A549 (cell line): ENCODE data around the gene HBZ. TPM values are rescaled to one million over a fixed set of nuclear protein-coding genes. Genes with fewer than 3 reads are reported as not detected.
"Not testable (repeated sequence)": the region's sequence is repeated elsewhere in the genome, so short reads cannot be mapped to it uniquely, and the experiment has no call there.

ENCODE experiments used
- ATAC-seq, 2 experiments: fragments of 200-7000 bp in 1 of 2; fragments of >200 bp in 1 of 2; cut with Nextera tagmentation in 1 of 2; cut with Tn5 transposase in 1 of 2; 3 replicates each; pipeline versions ENCODE4 v1.8.0 to v1.9.1; 2018 to 2020; ENCODE audit warnings: mild to moderate bottlenecking in 1 of 2, moderate library complexity in 1 of 2
- CTCF ChIA-PET: fragments of 300-600 bp; sonication (Branson Sonifier 250); formaldehyde crosslinking; extraction: SDS; loops from one replicate; lab custom pipeline; 2021; ENCODE audit warnings: antibody characterized with exemption, inconsistent platforms; lab: Yijun Ruan, JAX
- POLR2A ChIA-PET: fragments of 350-600 bp; formaldehyde crosslinking; extraction: SDS; loops from one replicate; lab custom pipeline; 2021; ENCODE audit warnings: antibody characterized with exemption, inconsistent platforms; lab: Yijun Ruan, JAX
- DNase-seq, 2 experiments: peaks; one replicate each; pipeline versions ENCODE4 v3.0.0 to v3.0.0-alpha.2; 2011 to 2016; ENCODE audit warnings: low read depth in 1 of 2, low spot score in 1 of 2
- FAIRE-seq: peaks from 2 replicates; lab custom pipeline; 2011; peaks lifted over from hg19 to GRCh38; lab: Jason Lieb, UNC
- H3K27ac ChIP-seq, 2 experiments: fragments of >200 bp; sonication (Bioruptor Twin); formaldehyde crosslinking; 3 replicates each; pipeline ENCODE4 v1.5.1; 2016 to 2017
- H3K4me1 ChIP-seq: fragments of >200 bp; sonication (Bioruptor Twin); formaldehyde crosslinking; 3 replicates; pipeline ENCODE4 v1.6.1; 2016
- H3K4me2 ChIP-seq: fragments of >200 bp; sonication (Bioruptor Twin); formaldehyde crosslinking; 3 replicates; pipeline ENCODE4 v1.6.1; 2016
- H3K4me3 ChIP-seq: fragments of >200 bp; sonication (Bioruptor Twin); formaldehyde crosslinking; 3 replicates; pipeline ENCODE4 v1.5.1; 2016
- H3K9me3 ChIP-seq: fragments of >200 bp; sonication (Bioruptor Twin); formaldehyde crosslinking; 3 replicates; pipeline ENCODE4 v1.6.1; 2016
- CEBPB ChIP-seq, 2 experiments: fragments of >200 bp in 1 of 2; sonication (Bioruptor Twin) in 1 of 2; formaldehyde crosslinking in 1 of 2; IDR thresholded peaks; 2 replicates each; pipeline ENCODE4 v1.6.1; 2012 to 2016
- CHD4 ChIP-seq: fragments of 200-600 bp; sonication (generic); IDR thresholded peaks from 2 replicates; pipeline ENCODE4 v1.6.1; 2016; ENCODE audit warnings: antibody characterized with exemption, mild to moderate bottlenecking, borderline replicate concordance
- CTCF ChIP-seq: fragments of >200 bp; sonication (Bioruptor Twin); formaldehyde crosslinking; IDR thresholded peaks from 3 replicates; pipeline ENCODE4 v1.5.1; 2016
- FOSL2 ChIP-seq, 2 experiments: fragments of 450-650 bp in 1 of 2; fragments of >200 bp in 1 of 2; sonication (Bioruptor Twin) in 1 of 2; formaldehyde crosslinking; IDR thresholded peaks; 2 replicates each; pipeline versions ENCODE4 v1.5.0 to v1.6.1; 2016 to 2020; ENCODE audit warnings: mild to moderate bottlenecking in 1 of 2, moderate library complexity in 1 of 2
- HES2 ChIP-seq: fragments of >200 bp; sonication (Bioruptor Twin); formaldehyde crosslinking; IDR thresholded peaks from 2 replicates; pipeline ENCODE4 v1.6.1; 2016
- HOXA7 ChIP-seq: fragments of 250-450 bp; sonication (Bioruptor Pico); IDR thresholded peaks from 2 replicates; pipeline ENCODE4 v1.5.0; 2020; ENCODE audit warnings: mild to moderate bottlenecking, moderate library complexity
- JUN ChIP-seq, 2 experiments: fragments of >200 bp; sonication (Bioruptor Twin); formaldehyde crosslinking; IDR thresholded peaks; 2 replicates in 1 of 2; 3 replicates in 1 of 2; pipeline ENCODE4 v1.6.1; 2016 to 2017
- NR3C1 ChIP-seq: fragments of >200 bp; sonication (Bioruptor Twin); formaldehyde crosslinking; IDR thresholded peaks from 3 replicates; pipeline ENCODE4 v1.6.1; 2017
- POLR2AphosphoS2 ChIP-seq: conservative IDR thresholded peaks from 2 replicates; pipeline ENCODE4 v1.6.1; 2012; ENCODE audit warnings: low read length, improper control_type of control experiment, inconsistent platforms
- RARB ChIP-seq: fragments of 250-450 bp; sonication (Bioruptor Pico); IDR thresholded peaks from 2 replicates; pipeline ENCODE4 v1.8.0; 2021; ENCODE audit warnings: mild to moderate bottlenecking, moderate library complexity
- ZNF302 ChIP-seq: fragments of 250-450 bp; sonication (Bioruptor Pico); IDR thresholded peaks from 2 replicates; pipeline ENCODE4 v1.9.0; 2021; ENCODE audit warnings: inconsistent platforms, mild to moderate bottlenecking, moderate library complexity
- ZSCAN20 ChIP-seq: fragments of 250-450 bp; sonication (Bioruptor Pico); IDR thresholded peaks from 2 replicates; pipeline ENCODE4 v1.8.0; 2022; ENCODE audit warnings: mild to moderate bottlenecking, moderate library complexity
- WGBS: methylation state at CpG from one replicate; pipeline ENCODE4 v1.1.6; 2017; ENCODE audit errors: missing lambda C conversion rate; 5-methylcytosine and 5-hydroxymethylcytosine counted together
- polyA plus RNA-seq, 4 experiments: library from polyadenylated mRNA; depleted of rRNA in 3 of 4; stranded (reverse); fragments of >200 nt; fragmentation: RNase III in 1 of 4; extraction: RNeasy Plus Mini Kit Qiagen cat#74134 plus additional on column Dnase treatment in 1 of 4; gene quantifications; 2 replicates in 3 of 4; 3 replicates in 1 of 4; pipeline ENCODE4 v1.2.3, GENCODE V29; 2011 to 2017
- small RNA-seq, 6 experiments: library from RNA; depleted of rRNA; stranded (forward); fragments of <200 nt; gene quantifications; one replicate each; pipeline ENCODE3, GENCODE V24; 2012
- TF ChIP-seq, protein P1 (sequence below): IDR thresholded peaks from 2 replicates; pipeline ENCODE4 v1.6.1; 2012
- TF ChIP-seq, protein P2 (sequence below): IDR thresholded peaks from 2 replicates; pipeline ENCODE4 v1.6.1; 2012; ENCODE audit warnings: low read depth, borderline replicate concordance
- TF ChIP-seq, protein P3 (sequence below): fragments of 250-450 bp; sonication (Bioruptor Pico); IDR thresholded peaks from 2 replicates; pipeline ENCODE4 v1.5.0; 2021; ENCODE audit warnings: mild to moderate bottlenecking, moderate library complexity, borderline replicate concordance

HBZ gene
- polyA plus RNA-seq, 2 of the 4 experiments (the other 2 are of a cell fraction) = not detected

DNA sequence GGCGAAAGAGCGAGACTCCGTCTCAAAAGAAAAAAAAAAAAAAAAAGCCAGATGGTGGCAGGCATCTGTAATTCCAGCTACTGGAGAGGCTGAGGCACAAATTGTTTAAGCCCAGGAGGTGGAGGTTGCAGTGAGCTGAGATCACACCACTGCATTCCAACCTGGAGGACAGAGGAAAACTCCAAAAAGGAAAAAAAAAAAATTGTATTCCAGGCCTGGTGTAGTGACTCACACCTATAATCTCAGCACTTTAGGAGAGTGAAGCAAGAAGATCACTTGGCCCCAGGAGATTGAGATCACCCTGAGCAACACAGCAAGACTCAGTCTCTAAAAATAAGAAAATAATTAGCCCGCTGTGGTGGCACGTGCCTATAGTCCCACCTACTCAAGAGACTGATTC lies 47.9 kb downstream of the HBZ start (continued):
- TF ChIP-seq, protein P1, sequence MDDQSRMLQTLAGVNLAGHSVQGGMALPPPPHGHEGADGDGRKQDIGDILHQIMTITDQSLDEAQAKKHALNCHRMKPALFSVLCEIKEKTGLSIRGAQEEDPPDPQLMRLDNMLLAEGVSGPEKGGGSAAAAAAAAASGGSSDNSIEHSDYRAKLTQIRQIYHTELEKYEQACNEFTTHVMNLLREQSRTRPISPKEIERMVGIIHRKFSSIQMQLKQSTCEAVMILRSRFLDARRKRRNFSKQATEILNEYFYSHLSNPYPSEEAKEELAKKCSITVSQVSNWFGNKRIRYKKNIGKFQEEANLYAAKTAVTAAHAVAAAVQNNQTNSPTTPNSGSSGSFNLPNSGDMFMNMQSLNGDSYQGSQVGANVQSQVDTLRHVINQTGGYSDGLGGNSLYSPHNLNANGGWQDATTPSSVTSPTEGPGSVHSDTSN = no peak
- no peak for TF ChIP-seq HES2

- Histone ChIP-seq H3K4me3 (no peak overlapping the region), H3K9me3 (no peaks in the 10 kb centered on the region), H3K27ac (no peak overlapping the region), H3K4me2 (no peak overlapping the region), H3K4me1 (peaks cover 5% of the 10 kb centered on the region; the same call in 1 of the 3 replicates)
- TF ChIP-seq ZNF302 (CRISPR knock-in tag) (no peak), HOXA7 (no peak), JUN (IDR thresholded peaks at IDR 0.05) (no peak), CTCF (no peak), NR3C1 (no peak), RARB (no peak), FOSL2 (IDR thresholded peaks at IDR 0.05) (no peak), FOSL2 (CRISPR knock-in tag; IDR thresholded peaks at IDR 0.05) (no peak; the same call in 1 of the 2 replicates), ZSCAN20 (CRISPR knock-in tag) (no peak), CHD4 (no peak), POLR2AphosphoS2 (no peak), CEBPB (IDR thresholded peaks at IDR 0.05) (no peak)
- TF ChIP-seq, protein P2, sequence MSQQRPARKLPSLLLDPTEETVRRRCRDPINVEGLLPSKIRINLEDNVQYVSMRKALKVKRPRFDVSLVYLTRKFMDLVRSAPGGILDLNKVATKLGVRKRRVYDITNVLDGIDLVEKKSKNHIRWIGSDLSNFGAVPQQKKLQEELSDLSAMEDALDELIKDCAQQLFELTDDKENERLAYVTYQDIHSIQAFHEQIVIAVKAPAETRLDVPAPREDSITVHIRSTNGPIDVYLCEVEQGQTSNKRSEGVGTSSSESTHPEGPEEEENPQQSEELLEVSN = no peak
- TF ChIP-seq, protein P3, sequence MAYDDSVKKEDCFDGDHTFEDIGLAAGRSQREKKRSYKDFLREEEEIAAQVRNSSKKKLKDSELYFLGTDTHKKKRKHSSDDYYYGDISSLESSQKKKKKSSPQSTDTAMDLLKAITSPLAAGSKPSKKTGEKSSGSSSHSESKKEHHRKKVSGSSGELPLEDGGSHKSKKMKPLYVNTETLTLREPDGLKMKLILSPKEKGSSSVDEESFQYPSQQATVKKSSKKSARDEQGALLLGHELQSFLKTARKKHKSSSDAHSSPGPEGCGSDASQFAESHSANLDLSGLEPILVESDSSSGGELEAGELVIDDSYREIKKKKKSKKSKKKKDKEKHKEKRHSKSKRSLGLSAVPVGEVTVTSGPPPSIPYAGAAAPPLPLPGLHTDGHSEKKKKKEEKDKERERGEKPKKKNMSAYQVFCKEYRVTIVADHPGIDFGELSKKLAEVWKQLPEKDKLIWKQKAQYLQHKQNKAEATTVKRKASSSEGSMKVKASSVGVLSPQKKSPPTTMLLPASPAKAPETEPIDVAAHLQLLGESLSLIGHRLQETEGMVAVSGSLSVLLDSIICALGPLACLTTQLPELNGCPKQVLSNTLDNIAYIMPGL (CRISPR knock-in tag) = no peak
- CTCF ChIA-PET = interaction anchor here (1.1 to 1.5 kb wide), 2 partner anchors 107 to 159 kb away, joined by 3 to 5 read pairs; no protein-coding TSS in a partner anchor
- FAIRE-seq (no peak), ATAC-seq (no peak), DNase-seq (no peak)
- 94% methylated on average over 4 of the region's 4 CpGs for WGBS
- POLR2A ChIA-PET = no interaction called here
Measured at GRCh38 chr16:203246-203645, 50.8 kb downstream of the HBZ start.

DNA sequence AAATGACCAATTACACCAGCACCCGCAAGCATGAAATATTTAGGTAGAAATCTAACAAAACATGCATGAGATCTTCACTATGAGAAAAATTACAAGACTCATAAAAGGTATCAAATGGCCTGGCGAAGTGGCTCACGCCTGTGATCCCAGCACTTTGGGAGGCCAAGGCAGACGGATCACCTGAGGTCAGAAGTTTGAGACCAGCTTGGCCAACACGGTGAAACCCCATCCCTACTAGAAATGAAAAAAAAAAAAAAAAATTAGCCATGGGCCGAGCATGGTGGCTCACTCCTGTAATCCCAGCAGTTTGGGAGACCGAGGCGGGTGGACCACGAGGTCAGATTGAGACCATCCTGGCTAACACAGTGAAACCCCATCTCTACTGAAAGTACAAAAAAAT lies 51.6 kb downstream of the HBZ start:
- not testable (repeated sequence) for DNase-seq, H3K4me3 ChIP-seq, FAIRE-seq, H3K4me1 ChIP-seq, H3K27ac ChIP-seq, H3K9me3 ChIP-seq, H3K4me2 ChIP-seq, ATAC-seq
- ChIA-PET POLR2A (interaction anchor here (0.6 kb wide), 1 partner anchor 10 kb away, joined by 6 read pairs; no protein-coding TSS in a partner anchor), CTCF (interaction anchor here (1.1 to 1.8 kb wide), 3 partner anchors 10 to 158 kb away, joined by 3 to 7 read pairs (median 5); no protein-coding TSS in a partner anchor)
- WGBS = 94% methylated on average over 9 of the region's 9 CpGs

Small RNA genes lying within 50 kb of the gene (small RNA-seq; reads per million reads assigned to genes)
- gene RF00019 = 0 reads per million in 6 experiments

Other genes with a start within 250 kb of the HBZ start
- gene POLR3K, start 99.0 kb upstream of the HBZ start, polyA plus RNA-seq (2011; rRNA removed) = 46.9 and 50.9 TPM in 2 replicates
- 45.6 to 51.8 TPM (median 47.6 TPM) in 3 replicates for gene POLR3K, start 99.0 kb upstream of the HBZ start, polyA plus RNA-seq (2017; fragmentation: RNase III; extraction: RNeasy Plus Mini Kit Qiagen cat#74134 plus additional on column Dnase treatment)
- 43.5 and 45.0 TPM in 2 replicates for gene SNRNP25, start 98.8 kb upstream of the HBZ start, polyA plus RNA-seq (2011; rRNA removed)
- gene SNRNP25, start 98.8 kb upstream of the HBZ start, polyA plus RNA-seq (2017; fragmentation: RNase III; extraction: RNeasy Plus Mini Kit Qiagen cat#74134 plus additional on column Dnase treatment) = 82.1 to 83.0 TPM (median 82.2 TPM) in 3 replicates
- 13.5 and 17.9 TPM in 2 replicates for gene RHBDF1, start 80.0 kb upstream of the HBZ start, polyA plus RNA-seq (2011; rRNA removed)
- gene RHBDF1, start 80.0 kb upstream of the HBZ start, polyA plus RNA-seq (2017; fragmentation: RNase III; extraction: RNeasy Plus Mini Kit Qiagen cat#74134 plus additional on column Dnase treatment) = 17.5 to 20.5 TPM (median 19.2 TPM) in 3 replicates
- 25.5 and 28.2 TPM in 2 replicates for gene MPG, start 74.4 kb upstream of the HBZ start, polyA plus RNA-seq (2011; rRNA removed)
- gene MPG, start 74.4 kb upstream of the HBZ start, polyA plus RNA-seq (2017; fragmentation: RNase III; extraction: RNeasy Plus Mini Kit Qiagen cat#74134 plus additional on column Dnase treatment) = 42.3 to 54.3 TPM (median 47.6 TPM) in 3 replicates
- 15.8 and 17.0 TPM in 2 replicates for gene NPRL3, start 14.0 kb upstream of the HBZ start, polyA plus RNA-seq (2011; rRNA removed)
- 24.6 to 28.4 TPM (median 25.9 TPM) in 3 replicates for gene NPRL3, start 14.0 kb upstream of the HBZ start, polyA plus RNA-seq (2017; fragmentation: RNase III; extraction: RNeasy Plus Mini Kit Qiagen cat#74134 plus additional on column Dnase treatment)
- not detected in 2 replicates for gene HBM, start 13.3 kb downstream of the HBZ start, polyA plus RNA-seq (2011; rRNA removed)
- gene HBM, start 13.3 kb downstream of the HBZ start, polyA plus RNA-seq (2017; fragmentation: RNase III; extraction: RNeasy Plus Mini Kit Qiagen cat#74134 plus additional on column Dnase treatment) = not detected in 3 replicates
- 0.20 and 0.26 TPM in 2 replicates for gene HBA2, start 20.2 kb downstream of the HBZ start, polyA plus RNA-seq (2011; rRNA removed)
- 0.23 to 0.68 TPM in 2 of 3 replicates, not detected in the other for gene HBA2, start 20.2 kb downstream of the HBZ start, polyA plus RNA-seq (2017; fragmentation: RNase III; extraction: RNeasy Plus Mini Kit Qiagen cat#74134 plus additional on column Dnase treatment)
- gene HBA1, start 24.0 kb downstream of the HBZ start, polyA plus RNA-seq (2011; rRNA removed) = not detected in 2 replicates
- 0.51 to 1.3 TPM (median 0.58 TPM) in 3 replicates for gene HBA1, start 24.0 kb downstream of the HBZ start, polyA plus RNA-seq (2017; fragmentation: RNase III; extraction: RNeasy Plus Mini Kit Qiagen cat#74134 plus additional on column Dnase treatment)
- gene HBQ1, start 27.8 kb downstream of the HBZ start, polyA plus RNA-seq (2011; rRNA removed) = 2.0 and 2.3 TPM in 2 replicates
- 2.8 to 4.7 TPM (median 3.2 TPM) in 3 replicates for gene HBQ1, start 27.8 kb downstream of the HBZ start, polyA plus RNA-seq (2017; fragmentation: RNase III; extraction: RNeasy Plus Mini Kit Qiagen cat#74134 plus additional on column Dnase treatment)
- gene LUC7L, start 76.8 kb downstream of the HBZ start, polyA plus RNA-seq (2011; rRNA removed) = 34.5 and 51.6 TPM in 2 replicates
- gene LUC7L, start 76.8 kb downstream of the HBZ start, polyA plus RNA-seq (2017; fragmentation: RNase III; extraction: RNeasy Plus Mini Kit Qiagen cat#74134 plus additional on column Dnase treatment) = 64.5 to 67.6 TPM (median 65.3 TPM) in 3 replicates
- gene FAM234A, start 82.2 kb downstream of the HBZ start, polyA plus RNA-seq (2011; rRNA removed) = 25.6 and 27.4 TPM in 2 replicates
- gene FAM234A, start 82.2 kb downstream of the HBZ start, polyA plus RNA-seq (2017; fragmentation: RNase III; extraction: RNeasy Plus Mini Kit Qiagen cat#74134 plus additional on column Dnase treatment) = 52.3 to 54.9 TPM (median 53.3 TPM) in 3 replicates
- gene RGS11, start 123.3 kb downstream of the HBZ start, polyA plus RNA-seq (2011; rRNA removed) = 2.1 and 2.6 TPM in 2 replicates
- gene RGS11, start 123.3 kb downstream of the HBZ start, polyA plus RNA-seq (2017; fragmentation: RNase III; extraction: RNeasy Plus Mini Kit Qiagen cat#74134 plus additional on column Dnase treatment) = 4.2 to 6.7 TPM (median 5.3 TPM) in 3 replicates
- gene ARHGDIG, start 127.9 kb downstream of the HBZ start, polyA plus RNA-seq (2011; rRNA removed) = 0.82 and 1.1 TPM in 2 replicates
- gene ARHGDIG, start 127.9 kb downstream of the HBZ start, polyA plus RNA-seq (2017; fragmentation: RNase III; extraction: RNeasy Plus Mini Kit Qiagen cat#74134 plus additional on column Dnase treatment) = 1.3 to 1.9 TPM (median 1.4 TPM) in 3 replicates
- gene PDIA2, start 130.5 kb downstream of the HBZ start, polyA plus RNA-seq (2011; rRNA removed) = 0.21 and 0.45 TPM in 2 replicates
- gene PDIA2, start 130.5 kb downstream of the HBZ start, polyA plus RNA-seq (2017; fragmentation: RNase III; extraction: RNeasy Plus Mini Kit Qiagen cat#74134 plus additional on column Dnase treatment) = 0.42 to 0.82 TPM (median 0.52 TPM) in 3 replicates
- 8.7 and 8.9 TPM in 2 replicates for gene AXIN1, start 200.1 kb downstream of the HBZ start, polyA plus RNA-seq (2011; rRNA removed)
- 18.1 to 19.3 TPM (median 18.6 TPM) in 3 replicates for gene AXIN1, start 200.1 kb downstream of the HBZ start, polyA plus RNA-seq (2017; fragmentation: RNase III; extraction: RNeasy Plus Mini Kit Qiagen cat#74134 plus additional on column Dnase treatment)
- 115 and 130 TPM in 2 replicates for gene MRPL28, start 217.9 kb downstream of the HBZ start, polyA plus RNA-seq (2011; rRNA removed)
- gene MRPL28, start 217.9 kb downstream of the HBZ start, polyA plus RNA-seq (2017; fragmentation: RNase III; extraction: RNeasy Plus Mini Kit Qiagen cat#74134 plus additional on column Dnase treatment) = 139 to 144 TPM (median 139 TPM) in 3 replicates
- 25.9 and 36.0 TPM in 2 replicates for gene PGAP6, start 229.3 kb downstream of the HBZ start, polyA plus RNA-seq (2011; rRNA removed)
- gene PGAP6, start 229.3 kb downstream of the HBZ start, polyA plus RNA-seq (2017; fragmentation: RNase III; extraction: RNeasy Plus Mini Kit Qiagen cat#74134 plus additional on column Dnase treatment) = 32.3 to 38.1 TPM (median 36.2 TPM) in 3 replicates
- 229 and 239 TPM in 2 replicates for gene NME4, start 244.6 kb downstream of the HBZ start, polyA plus RNA-seq (2011; rRNA removed)
- 301 to 349 TPM (median 339 TPM) in 3 replicates for gene NME4, start 244.6 kb downstream of the HBZ start, polyA plus RNA-seq (2017; fragmentation: RNase III; extraction: RNeasy Plus Mini Kit Qiagen cat#74134 plus additional on column Dnase treatment)
- gene DECR2, start 249.2 kb downstream of the HBZ start, polyA plus RNA-seq (2011; rRNA removed) = 15.5 and 17.9 TPM in 2 replicates
- 31.0 to 38.0 TPM (median 34.2 TPM) in 3 replicates for gene DECR2, start 249.2 kb downstream of the HBZ start, polyA plus RNA-seq (2017; fragmentation: RNase III; extraction: RNeasy Plus Mini Kit Qiagen cat#74134 plus additional on column Dnase treatment)